ENCODE measurements around the gene KRT2. TPM values are rescaled to one million over a fixed set of nuclear protein-coding genes. Genes with fewer than 3 reads are reported as not detected.
A peak's percentile ranks its signal among the peaks of the same experiment; 100 is the strongest.

Gene KRT2
- total RNA-seq, 1 donor from 2014 or later: not detected

- Histone ChIP-seq H3K36me3 (ENCODE audit: control insufficient read depth, insufficient read depth, low read length) (no peaks in the 10 kb centered on the region), H3K4me3 (ENCODE audit: low read depth, low read length) (no peak overlapping the region), H3K27me3 (ENCODE audit: control insufficient read depth, insufficient read depth, low read length) (peaks cover 6% of the 10 kb centered on the region)
- TF ChIP-seq CTCF (IDR thresholded peaks at IDR 0.05; ENCODE audit: insufficient read depth, low read length, severe bottlenecking): no peak
- DNase-seq (ENCODE audit: low read depth) (no peak), FAIRE-seq (no peak)
Observed at GRCh38 chr12:52656616-52657015, 4.6 kb upstream of the KRT2 start.

DNA sequence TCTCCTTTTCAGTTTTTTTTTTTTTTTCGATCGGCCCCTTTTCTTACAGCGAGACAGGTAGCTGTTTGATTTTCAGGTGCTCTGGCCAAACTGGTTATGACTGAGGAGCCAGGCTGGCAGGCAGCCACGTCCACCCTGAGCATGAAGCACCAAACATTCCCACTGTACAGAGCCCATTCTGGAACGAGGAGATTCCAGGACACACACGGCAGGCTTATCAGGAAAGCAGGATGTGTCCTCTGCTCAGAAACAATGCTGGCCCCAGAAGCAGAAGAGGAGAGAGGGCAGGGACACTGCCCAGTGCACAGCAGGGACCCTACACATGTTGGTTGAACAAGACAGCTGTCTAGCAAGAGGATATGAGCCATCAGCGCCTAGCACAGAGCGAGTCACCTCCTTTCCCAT lies 3.7 kb upstream of the KRT2 start:
- DNase-seq (ENCODE audit: low read depth): peak; percentile 63
- FAIRE-seq: no peak

GRCh38 chr12:52655251-52655650 lies 3.2 kb upstream of the KRT2 start:
- H3K4me3 ChIP-seq (ENCODE audit: low read depth, low read length): no peak overlapping the region
- H3K36me3 ChIP-seq (ENCODE audit: control insufficient read depth, insufficient read depth, low read length): no peaks in the 10 kb centered on the region
- TF ChIP-seq CTCF (IDR thresholded peaks at IDR 0.05; ENCODE audit: insufficient read depth, low read length, severe bottlenecking): no peak
- H3K27me3 ChIP-seq (ENCODE audit: control insufficient read depth, insufficient read depth, low read length): peaks cover 6% of the 10 kb centered on the region
- DNase-seq (ENCODE audit: low read depth) (peak; percentile 35), FAIRE-seq (no peak)

More for the DNA sequence above, 3.7 kb upstream of the KRT2 start:
- Histone ChIP-seq H3K4me3 (ENCODE audit: low read depth, low read length) (no peak overlapping the region), H3K27me3 (ENCODE audit: control insufficient read depth, insufficient read depth, low read length) (peaks cover 6% of the 10 kb centered on the region), H3K36me3 (ENCODE audit: control insufficient read depth, insufficient read depth, low read length) (no peaks in the 10 kb centered on the region)
- no peak for TF ChIP-seq CTCF (IDR thresholded peaks at IDR 0.05; ENCODE audit: insufficient read depth, low read length, severe bottlenecking)

GRCh38 chr12:52650520-52651081 lies 1.4 kb downstream of the KRT2 start:
- no peak overlapping the region for H3K4me3 ChIP-seq (ENCODE audit: low read depth, low read length)
- DNase-seq (ENCODE audit: low read depth) (no peak), FAIRE-seq (no peak)
- no peaks in the 10 kb centered on the region for H3K36me3 ChIP-seq (ENCODE audit: control insufficient read depth, insufficient read depth, low read length)
- peaks cover 6% of the 10 kb centered on the region for H3K27me3 ChIP-seq (ENCODE audit: control insufficient read depth, insufficient read depth, low read length)
- no peak for TF ChIP-seq CTCF (IDR thresholded peaks at IDR 0.05; ENCODE audit: insufficient read depth, low read length, severe bottlenecking)

- Histone ChIP-seq H3K27me3 (ENCODE audit: control insufficient read depth, insufficient read depth, low read length) (peaks cover 4% of the 10 kb centered on the region), H3K4me3 (ENCODE audit: low read depth, low read length) (no peak overlapping the region), H3K36me3 (ENCODE audit: control insufficient read depth, insufficient read depth, low read length) (no peaks in the 10 kb centered on the region)
- no peak for TF ChIP-seq CTCF (IDR thresholded peaks at IDR 0.05; ENCODE audit: insufficient read depth, low read length, severe bottlenecking)
- FAIRE-seq: no peak
- no peak for DNase-seq (ENCODE audit: low read depth)
Observed at GRCh38 chr12:52649066-52649465, 2.9 kb downstream of the KRT2 start.

DNA sequence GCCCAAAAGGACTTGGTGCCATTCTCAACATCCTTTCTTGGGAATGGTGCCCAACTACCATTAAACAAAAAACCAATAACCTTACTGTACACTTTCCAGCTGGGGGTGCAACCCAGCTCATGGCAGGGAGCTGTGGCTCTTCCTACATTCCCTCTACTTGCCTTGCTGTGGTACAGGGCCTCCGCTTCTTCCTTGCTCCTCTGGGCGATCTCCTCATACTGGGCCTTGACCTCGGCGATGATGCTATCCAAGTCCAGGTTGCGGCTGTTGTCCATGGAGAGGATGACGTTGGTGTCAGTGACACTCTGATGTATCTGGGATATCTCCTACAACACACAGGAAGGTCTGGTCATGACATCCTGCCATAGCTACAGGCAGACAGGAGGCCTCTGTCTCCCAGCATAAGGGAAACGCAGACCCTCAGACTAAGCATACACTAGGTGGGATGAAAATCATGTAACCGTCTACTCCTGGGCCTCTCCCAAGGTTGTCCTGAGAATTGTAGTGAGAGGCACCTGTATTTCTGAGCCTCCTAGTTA lies 3.9 kb downstream of the KRT2 start:
- no peak for TF ChIP-seq CTCF (IDR thresholded peaks at IDR 0.05; ENCODE audit: insufficient read depth, low read length, severe bottlenecking)
- H3K4me3 ChIP-seq (ENCODE audit: low read depth, low read length): no peak overlapping the region
- peaks cover 3% of the 10 kb centered on the region for H3K27me3 ChIP-seq (ENCODE audit: control insufficient read depth, insufficient read depth, low read length)
- no peak for FAIRE-seq
- no peaks in the 10 kb centered on the region for H3K36me3 ChIP-seq (ENCODE audit: control insufficient read depth, insufficient read depth, low read length)
- no peak for DNase-seq (ENCODE audit: low read depth)

Measured in bronchial epithelial cell (primary cell).